Astrocyte (in vitro differentiated cells and primary cell): ENCODE data around the gene ACTG2. TPM values are rescaled to one million over a fixed set of nuclear protein-coding genes. Genes with fewer than 3 reads are reported as not detected.

Experiments used
- DNase-seq: peaks from one replicate; pipeline ENCODE4 v3.0.0-alpha.2; 2010; ENCODE audit warnings: low read depth
- FAIRE-seq: peaks from 2 replicates; lab custom pipeline; 2011; peaks lifted over from hg19 to GRCh38; lab: Jason Lieb, UNC
- H2AFZ ChIP-seq: 2 replicates; pipeline ENCODE4 v1.6.0; 2012; ENCODE audit warnings: low read depth, low read length, inconsistent platforms
- H3K27ac ChIP-seq: 2 replicates; pipeline ENCODE4 v1.5.1; 2011; ENCODE audit warnings: low read depth, low read length, inconsistent platforms
- H3K27me3 ChIP-seq: 2 replicates; pipeline ENCODE4 v1.6.0; 2011; ENCODE audit warnings: low read length, inconsistent platforms; ENCODE audit not compliant: insufficient read depth
- H3K36me3 ChIP-seq: 2 replicates; pipeline ENCODE4 v1.5.1; 2011; ENCODE audit warnings: low read length, inconsistent platforms; ENCODE audit not compliant: insufficient read depth
- H3K4me1 ChIP-seq: 2 replicates; pipeline ENCODE4 v1.5.1; 2011; ENCODE audit warnings: low read length, inconsistent platforms; ENCODE audit not compliant: insufficient read depth
- H3K4me2 ChIP-seq: 2 replicates; pipeline ENCODE4 v1.6.0; 2012; ENCODE audit warnings: low read length, inconsistent platforms
- H3K4me3 ChIP-seq: 2 replicates; pipeline ENCODE4 v1.5.1; 2011; ENCODE audit warnings: low read depth, mild to moderate bottlenecking, low read length, inconsistent platforms; ENCODE audit not compliant: insufficient read depth
- H3K79me2 ChIP-seq: 2 replicates; pipeline ENCODE4 v1.6.0; 2012; ENCODE audit warnings: mild to moderate bottlenecking, low read length, inconsistent platforms; ENCODE audit not compliant: insufficient read depth
- H3K9ac ChIP-seq: 2 replicates; pipeline ENCODE4 v1.6.0; 2012; ENCODE audit warnings: mild to moderate bottlenecking, low read length, inconsistent platforms
- H3K9me3 ChIP-seq: 2 replicates; pipeline ENCODE4 v1.5.1; 2012; ENCODE audit warnings: low read depth, mild to moderate bottlenecking, low read length, inconsistent platforms; ENCODE audit not compliant: insufficient read depth
- H4K20me1 ChIP-seq: 2 replicates; pipeline ENCODE4 v1.6.0; 2012; ENCODE audit warnings: low read length, inconsistent platforms; ENCODE audit not compliant: insufficient read depth
- H3K27ac Mint-ChIP-seq: one replicate; pipeline ENCODE4 v1.8.0; 2021; ENCODE audit warnings: mild to moderate bottlenecking, mixed read lengths; ENCODE audit not compliant: unreplicated experiment
- H3K27me3 Mint-ChIP-seq: one replicate; pipeline ENCODE4 v1.8.0; 2021; ENCODE audit warnings: low read depth, mixed read lengths; ENCODE audit not compliant: unreplicated experiment
- H3K36me3 Mint-ChIP-seq: one replicate; pipeline ENCODE4 v1.8.0; 2021; ENCODE audit warnings: low read depth, mixed read lengths; ENCODE audit not compliant: unreplicated experiment
- H3K4me1 Mint-ChIP-seq: one replicate; pipeline ENCODE4 v1.8.0; 2021; ENCODE audit warnings: low read depth, mixed read lengths; ENCODE audit not compliant: unreplicated experiment
- H3K4me3 Mint-ChIP-seq: one replicate; pipeline ENCODE4 v1.8.0; 2021; ENCODE audit warnings: mild to moderate bottlenecking, moderate library complexity, mixed read lengths; ENCODE audit not compliant: unreplicated experiment
- H3K9me3 Mint-ChIP-seq: one replicate; pipeline ENCODE4 v1.8.0; 2021; ENCODE audit warnings: mild to moderate bottlenecking, mixed read lengths; ENCODE audit not compliant: unreplicated experiment
- EZH2 ChIP-seq: IDR thresholded peaks from 2 replicates; pipeline ENCODE4 v1.6.1; 2012; ENCODE audit warnings: mild to moderate bottlenecking, low read length, inconsistent platforms; ENCODE audit not compliant: insufficient read depth
- total RNA-seq: library from RNA; stranded (reverse); gene quantifications from 2 replicates; pipeline ENCODE4 v1.2.1, GENCODE V29; 2021
- TF ChIP-seq, protein P1 (sequence below): IDR thresholded peaks from 2 replicates; pipeline ENCODE4 v1.5.1; 2011; ENCODE audit warnings: low read depth, mild to moderate bottlenecking, inconsistent platforms, low read length, moderate library complexity; ENCODE audit not compliant: insufficient read depth

ACTG2 gene
- total RNA-seq, 1 donor from 2014 or later, result 298 TPM

DNA sequence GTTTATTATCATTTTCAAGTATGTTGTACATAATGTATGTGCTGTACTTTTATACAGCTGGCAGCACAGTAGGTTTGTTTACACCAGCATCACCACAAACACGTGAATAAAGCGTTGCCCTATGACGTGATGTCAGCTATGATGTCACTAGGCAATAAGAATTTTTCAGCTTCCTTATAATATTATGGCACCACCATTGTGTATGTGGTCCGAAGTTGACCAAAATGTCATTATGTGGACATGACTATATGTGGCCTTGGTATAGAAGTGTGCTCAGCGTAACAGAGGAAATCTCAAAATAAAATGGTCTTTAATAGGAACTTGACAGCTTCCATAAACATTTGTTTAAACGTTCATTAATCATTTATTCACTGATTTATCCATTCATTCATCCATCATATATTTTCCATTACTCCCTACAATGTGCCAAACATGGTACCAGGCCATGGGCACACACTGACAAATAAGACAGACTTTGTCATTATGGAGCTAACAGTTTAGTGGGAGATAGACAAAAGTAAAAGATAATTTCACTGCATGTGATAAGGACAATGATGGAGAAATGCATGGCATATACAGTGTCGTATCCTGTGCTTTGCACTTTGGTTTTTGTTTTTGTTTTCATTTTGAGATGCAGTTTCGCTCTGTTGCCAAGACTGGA is 18.9 kb downstream of the ACTG2 start:
- no peak overlapping the region for H3K27ac ChIP-seq
- H3K4me3 Mint-ChIP-seq, result no peak overlapping the region
- no peaks in the 10 kb centered on the region for H3K79me2 ChIP-seq
- H3K27me3 Mint-ChIP-seq, result peaks cover 3% of the 10 kb centered on the region
- peaks cover 15% of the 10 kb centered on the region for H3K36me3 Mint-ChIP-seq
- H3K27ac Mint-ChIP-seq, result no peak overlapping the region
- TF ChIP-seq, protein P1, sequence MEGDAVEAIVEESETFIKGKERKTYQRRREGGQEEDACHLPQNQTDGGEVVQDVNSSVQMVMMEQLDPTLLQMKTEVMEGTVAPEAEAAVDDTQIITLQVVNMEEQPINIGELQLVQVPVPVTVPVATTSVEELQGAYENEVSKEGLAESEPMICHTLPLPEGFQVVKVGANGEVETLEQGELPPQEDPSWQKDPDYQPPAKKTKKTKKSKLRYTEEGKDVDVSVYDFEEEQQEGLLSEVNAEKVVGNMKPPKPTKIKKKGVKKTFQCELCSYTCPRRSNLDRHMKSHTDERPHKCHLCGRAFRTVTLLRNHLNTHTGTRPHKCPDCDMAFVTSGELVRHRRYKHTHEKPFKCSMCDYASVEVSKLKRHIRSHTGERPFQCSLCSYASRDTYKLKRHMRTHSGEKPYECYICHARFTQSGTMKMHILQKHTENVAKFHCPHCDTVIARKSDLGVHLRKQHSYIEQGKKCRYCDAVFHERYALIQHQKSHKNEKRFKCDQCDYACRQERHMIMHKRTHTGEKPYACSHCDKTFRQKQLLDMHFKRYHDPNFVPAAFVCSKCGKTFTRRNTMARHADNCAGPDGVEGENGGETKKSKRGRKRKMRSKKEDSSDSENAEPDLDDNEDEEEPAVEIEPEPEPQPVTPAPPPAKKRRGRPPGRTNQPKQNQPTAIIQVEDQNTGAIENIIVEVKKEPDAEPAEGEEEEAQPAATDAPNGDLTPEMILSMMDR, result no peak
- TF ChIP-seq EZH2, result no peak
- H3K9me3 ChIP-seq, result no peaks in the 10 kb centered on the region
- H3K36me3 ChIP-seq, result peaks cover 7% of the 10 kb centered on the region
- H3K4me1 Mint-ChIP-seq, result peaks cover 3% of the 10 kb centered on the region
- H3K9ac ChIP-seq, result no peak overlapping the region
- H3K4me2 ChIP-seq, result no peak overlapping the region
- peaks cover 5% of the 10 kb centered on the region for H3K27me3 ChIP-seq
- DNase-seq (no peak), FAIRE-seq (no peak)
- H3K9me3 Mint-ChIP-seq, result no peaks in the 10 kb centered on the region
- no peak overlapping the region for H2AFZ ChIP-seq
- H3K4me1 ChIP-seq, result peaks cover 6% of the 10 kb centered on the region
- no peak overlapping the region for H3K4me3 ChIP-seq
- H4K20me1 ChIP-seq, result peaks cover 21% of the 10 kb centered on the region

- peaks cover 3% of the 10 kb centered on the region for H3K27me3 Mint-ChIP-seq
- peaks cover 7% of the 10 kb centered on the region for H4K20me1 ChIP-seq
- H2AFZ ChIP-seq, result no peak overlapping the region
- no peaks in the 10 kb centered on the region for H3K79me2 ChIP-seq
- peaks cover 3% of the 10 kb centered on the region for H3K9me3 Mint-ChIP-seq
- H3K9ac ChIP-seq, result no peak overlapping the region
- peaks cover 12% of the 10 kb centered on the region for H3K36me3 Mint-ChIP-seq
- H3K4me3 ChIP-seq, result no peak overlapping the region
- no peak for DNase-seq
- no peaks in the 10 kb centered on the region for H3K9me3 ChIP-seq
- no peak overlapping the region for H3K4me2 ChIP-seq
- no peak for FAIRE-seq
- H3K4me3 Mint-ChIP-seq, result no peak overlapping the region
- TF ChIP-seq, protein P1, result no peak
- TF ChIP-seq EZH2, result no peak
- H3K4me1 Mint-ChIP-seq, result no peaks in the 10 kb centered on the region
- H3K27ac ChIP-seq, result no peak overlapping the region
- no peak overlapping the region for H3K27ac Mint-ChIP-seq
- H3K4me1 ChIP-seq, result no peaks in the 10 kb centered on the region
- H3K36me3 ChIP-seq, result peaks cover 11% of the 10 kb centered on the region
- H3K27me3 ChIP-seq, result peaks cover 16% of the 10 kb centered on the region
Observed at GRCh38 chr2:73913414-73914054, 20.7 kb downstream of the ACTG2 start.

DNA sequence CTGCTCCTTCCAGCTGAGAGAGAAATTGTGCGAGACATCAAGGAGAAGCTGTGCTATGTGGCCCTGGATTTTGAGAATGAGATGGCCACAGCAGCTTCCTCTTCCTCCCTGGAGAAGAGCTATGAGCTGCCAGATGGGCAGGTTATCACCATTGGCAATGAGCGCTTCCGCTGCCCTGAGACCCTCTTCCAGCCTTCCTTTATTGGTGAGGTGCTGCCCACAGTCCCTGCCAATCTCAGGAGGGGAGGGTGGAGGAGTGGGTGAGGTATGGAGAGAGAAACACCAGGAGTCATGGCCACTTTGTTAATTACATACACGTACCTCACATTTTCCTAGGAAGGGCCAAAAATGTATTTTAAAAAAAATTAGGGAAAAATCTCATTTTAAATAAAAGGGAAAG is 21.9 kb downstream of the ACTG2 start:
- no peak for TF ChIP-seq EZH2
- H3K9me3 Mint-ChIP-seq, result peaks cover 3% of the 10 kb centered on the region
- no peak overlapping the region for H3K27ac Mint-ChIP-seq
- no peaks in the 10 kb centered on the region for H3K9me3 ChIP-seq
- no peak overlapping the region for H2AFZ ChIP-seq
- no peak overlapping the region for H3K27ac ChIP-seq
- H4K20me1 ChIP-seq, result no peaks in the 10 kb centered on the region
- peaks cover 17% of the 10 kb centered on the region for H3K27me3 ChIP-seq
- no peaks in the 10 kb centered on the region for H3K4me1 Mint-ChIP-seq
- peaks cover 11% of the 10 kb centered on the region for H3K36me3 ChIP-seq
- no peaks in the 10 kb centered on the region for H3K4me1 ChIP-seq
- H3K4me3 Mint-ChIP-seq, result no peak overlapping the region
- peaks cover 11% of the 10 kb centered on the region for H3K36me3 Mint-ChIP-seq
- no peak for DNase-seq
- no peak overlapping the region for H3K4me3 ChIP-seq
- FAIRE-seq, result no peak
- H3K9ac ChIP-seq, result no peak overlapping the region
- H3K27me3 Mint-ChIP-seq, result peaks cover 3% of the 10 kb centered on the region
- H3K79me2 ChIP-seq, result no peaks in the 10 kb centered on the region
- no peak overlapping the region for H3K4me2 ChIP-seq
